ENCODE data around the gene ARHGEF25.
A peak's percentile ranks its signal among the peaks of the same experiment; 100 is the strongest.
"Not testable (repeated sequence)": the region's sequence is repeated elsewhere in the genome, so short reads cannot be mapped to it uniquely, and the experiment has no call there.

The ARHGEF25 gene

DNA sequence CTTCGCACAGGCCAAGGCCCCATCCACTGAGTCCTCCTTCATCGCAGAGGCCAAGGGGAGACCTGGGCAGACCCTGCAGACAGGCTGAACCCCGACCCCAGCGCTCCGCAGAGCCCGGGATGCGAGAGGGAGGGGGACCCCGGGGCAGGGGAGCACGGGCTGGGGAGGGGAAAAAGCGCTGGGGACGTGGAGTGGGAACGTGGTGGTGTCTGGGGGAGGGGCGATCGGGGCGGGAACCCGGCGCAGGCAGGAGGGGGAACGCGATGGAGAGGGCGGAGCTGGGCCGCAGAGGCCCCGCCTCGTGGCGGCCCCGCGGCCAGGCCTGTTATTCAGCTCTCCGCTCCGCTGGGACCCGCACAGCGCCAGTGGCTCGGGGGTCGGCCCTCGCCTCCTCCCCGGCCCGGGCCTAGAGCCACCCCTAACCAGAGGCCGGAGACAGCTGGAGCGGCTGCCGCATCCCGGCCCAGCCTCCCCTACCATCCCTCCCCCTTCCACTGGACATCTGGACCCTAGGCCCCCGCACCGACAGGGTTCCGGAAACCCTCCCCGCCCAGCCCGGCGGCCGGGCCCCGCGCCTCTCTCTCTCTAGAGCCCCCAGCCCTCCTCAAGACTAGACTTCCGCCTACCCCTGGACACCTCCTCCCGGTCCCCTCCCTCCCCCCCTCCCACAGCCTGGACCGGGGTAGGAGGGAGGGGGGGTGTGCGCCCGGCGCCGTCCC is at the start of gene ARHGEF25:
Gene ARHGEF25 (plus strand): TSS at position 328 of the 719 bp plus-strand sequence. CDS start 460 bp downstream, outside the sequence.
- DNase-seq = peak; percentile 35

- no peak for DNase-seq
Observed at GRCh38 chr12:57563358-57563757, 47.9 kb upstream of the ARHGEF25 start.

GRCh38 chr12:57564178-57564740 is 47.0 kb upstream of the ARHGEF25 start:
- DNase-seq = no peak

GRCh38 chr12:57568838-57569237 is 42.4 kb upstream of the ARHGEF25 start:
- no peak for DNase-seq

- DNase-seq = no peak
Observed at GRCh38 chr12:57569858-57570257, 41.4 kb upstream of the ARHGEF25 start.

- DNase-seq = not testable (repeated sequence)
Observed at GRCh38 chr12:57570438-57570837, 40.8 kb upstream of the ARHGEF25 start.

- no peak for DNase-seq
Observed at GRCh38 chr12:57571926-57572762, 39.1 kb upstream of the ARHGEF25 start.

GRCh38 chr12:57574795-57575194 is 36.4 kb upstream of the ARHGEF25 start:
- DNase-seq = no peak

DNA sequence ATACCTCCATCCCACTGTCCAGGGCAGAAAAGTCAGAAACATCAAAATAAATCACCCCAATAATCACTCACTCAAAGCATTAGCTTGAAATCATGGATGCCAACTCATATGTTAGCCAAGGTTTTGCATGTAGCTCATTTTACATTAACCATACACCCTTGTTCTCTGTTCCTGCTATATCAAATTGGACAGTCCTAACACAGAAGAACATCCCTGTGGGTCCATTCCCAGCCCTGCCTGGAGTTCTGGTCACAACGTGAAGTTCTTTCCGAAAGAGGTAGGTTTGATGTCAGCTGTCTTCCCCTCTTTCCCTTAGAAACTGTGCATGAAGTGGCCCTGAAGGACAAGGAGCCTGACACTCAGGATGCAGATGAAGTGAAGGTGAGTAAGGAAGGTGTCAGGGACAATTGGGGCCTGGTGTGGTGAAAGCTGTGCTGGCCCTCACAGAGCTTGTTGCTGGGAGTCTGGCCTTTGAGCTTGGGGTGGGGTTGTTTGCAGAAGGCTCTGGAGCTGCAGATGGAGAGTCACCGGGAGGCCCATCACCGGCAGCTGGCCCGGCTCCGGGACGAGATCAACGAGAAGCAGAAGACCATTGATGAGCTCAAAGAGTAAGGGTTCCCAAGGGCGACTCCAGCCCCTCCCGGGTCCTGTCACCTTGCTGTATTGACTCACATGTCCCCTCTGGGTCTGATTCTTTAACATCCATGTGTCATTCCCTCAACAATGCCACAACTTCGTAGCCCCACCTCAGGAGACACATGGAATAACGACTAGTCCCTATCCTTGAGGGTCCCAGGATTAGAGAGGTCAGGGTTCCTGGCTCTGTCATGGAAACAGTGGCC is 35.2 kb upstream of the ARHGEF25 start:
- no peak for DNase-seq

DNA sequence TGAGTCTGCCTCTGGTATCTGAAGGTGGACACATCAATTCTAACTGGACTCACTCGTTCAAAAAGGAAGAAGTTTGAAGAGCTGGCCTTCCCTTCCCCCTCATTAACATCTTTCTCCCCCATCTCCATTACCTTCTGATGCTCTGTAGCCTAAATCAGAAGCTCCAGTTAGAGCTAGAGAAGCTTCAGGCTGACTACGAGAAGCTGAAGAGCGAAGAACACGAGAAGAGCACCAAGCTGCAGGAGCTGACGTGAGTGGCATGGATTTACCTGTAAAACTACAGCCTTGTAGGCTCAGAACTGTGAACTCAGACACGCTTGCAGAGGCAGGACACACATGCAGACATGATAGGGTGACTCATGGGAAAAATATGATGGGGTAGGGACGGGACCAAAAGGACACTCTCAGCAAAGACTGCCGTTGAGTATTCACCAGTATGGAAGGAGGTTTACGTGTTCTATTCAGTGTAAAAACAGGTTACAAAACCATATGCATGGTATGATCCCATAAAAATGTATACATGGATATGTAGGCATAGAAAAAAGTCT is 34.5 kb upstream of the ARHGEF25 start:
- DNase-seq = no peak

- DNase-seq = no peak
Observed at GRCh38 chr12:57577981-57578758, 33.1 kb upstream of the ARHGEF25 start.

DNA sequence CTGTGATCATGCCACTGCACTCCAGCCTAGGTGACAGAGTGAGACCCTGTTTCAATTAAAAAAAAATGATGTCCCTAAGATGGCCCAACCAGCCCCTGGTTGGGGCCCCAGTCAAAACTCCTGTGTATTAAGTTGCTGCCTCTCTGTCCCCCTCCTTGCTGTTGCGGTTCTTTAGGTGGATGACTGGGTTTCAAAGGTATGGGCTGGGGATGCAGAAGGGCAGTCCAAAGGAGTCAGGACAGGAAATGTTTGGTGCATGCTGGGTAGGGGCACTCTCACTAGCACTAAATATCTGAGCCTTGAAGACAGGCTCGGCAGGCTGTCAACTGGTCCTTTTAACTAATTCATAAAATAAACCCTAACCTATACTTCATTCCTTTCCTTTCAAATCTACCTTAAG is 32.2 kb upstream of the ARHGEF25 start:
- DNase-seq = no peak

GRCh38 chr12:57579677-57580465 is 31.4 kb upstream of the ARHGEF25 start:
- DNase-seq = no peak

- DNase-seq = no peak
Observed at GRCh38 chr12:57580466-57580795, 30.8 kb upstream of the ARHGEF25 start.

GRCh38 chr12:57581802-57582201 is 29.4 kb upstream of the ARHGEF25 start:
- no peak for DNase-seq

- no peak for DNase-seq
Observed at GRCh38 chr12:57582440-57582839, 28.8 kb upstream of the ARHGEF25 start.

GRCh38 chr12:57583008-57583831 is 28.0 kb upstream of the ARHGEF25 start:
- DNase-seq = peak; percentile 71

DNA sequence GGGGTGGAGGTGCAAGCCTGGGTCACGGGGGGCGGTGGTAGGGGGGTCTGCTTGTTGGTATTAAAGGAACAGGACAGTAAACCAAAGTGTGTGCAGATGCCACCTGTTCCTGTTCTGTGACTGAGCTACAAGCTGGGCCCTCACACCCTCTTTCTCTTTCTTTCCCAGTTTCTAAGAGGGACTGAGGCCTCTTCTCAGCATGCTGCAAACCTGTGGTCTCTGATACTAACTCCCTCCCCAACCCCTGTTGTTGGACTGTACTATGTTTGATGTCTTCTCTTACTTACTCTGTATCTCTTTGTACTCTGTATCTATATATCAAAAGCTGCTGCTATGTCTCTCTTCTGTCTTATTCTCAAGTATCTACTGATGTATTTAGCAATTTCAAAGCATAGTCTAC is 27.2 kb upstream of the ARHGEF25 start:
- DNase-seq = no peak

GRCh38 chr12:57584690-57585089 is 26.5 kb upstream of the ARHGEF25 start:
- DNase-seq = no peak

DNA sequence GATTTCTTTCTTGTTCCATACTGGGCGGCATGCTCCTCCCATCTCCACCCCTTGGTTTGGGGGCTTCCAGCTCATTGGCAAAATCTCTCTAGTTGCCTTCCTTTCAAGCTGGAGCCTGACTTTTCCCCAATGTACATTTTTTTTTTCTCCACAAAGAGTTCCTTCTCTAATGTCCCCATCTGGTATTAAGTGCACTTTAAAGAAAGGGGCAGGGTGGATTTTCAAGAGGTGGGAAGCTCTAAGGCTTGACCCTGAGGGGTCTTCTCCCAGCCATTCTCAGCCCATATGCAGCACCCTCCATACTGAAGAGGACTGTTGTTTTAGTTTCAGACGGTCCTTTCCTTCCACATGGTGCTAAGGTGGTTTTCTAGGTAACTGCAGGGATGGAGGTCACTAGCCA is 26.1 kb upstream of the ARHGEF25 start:
- DNase-seq = no peak

Measured in activated gamma-delta T cell treated with Interleukin-2 at 50 U/mL for 16 hours (primary cell).